ENCODE results near the gene KCNV2. TPM values are rescaled to one million over a fixed set of nuclear protein-coding genes. Genes with fewer than 3 reads are reported as not detected.
A peak's percentile ranks its signal among the peaks of the same experiment; 100 is the strongest.

KCNV2 gene
- total RNA-seq, 1 donor from 2014 or later: not detected

DNA sequence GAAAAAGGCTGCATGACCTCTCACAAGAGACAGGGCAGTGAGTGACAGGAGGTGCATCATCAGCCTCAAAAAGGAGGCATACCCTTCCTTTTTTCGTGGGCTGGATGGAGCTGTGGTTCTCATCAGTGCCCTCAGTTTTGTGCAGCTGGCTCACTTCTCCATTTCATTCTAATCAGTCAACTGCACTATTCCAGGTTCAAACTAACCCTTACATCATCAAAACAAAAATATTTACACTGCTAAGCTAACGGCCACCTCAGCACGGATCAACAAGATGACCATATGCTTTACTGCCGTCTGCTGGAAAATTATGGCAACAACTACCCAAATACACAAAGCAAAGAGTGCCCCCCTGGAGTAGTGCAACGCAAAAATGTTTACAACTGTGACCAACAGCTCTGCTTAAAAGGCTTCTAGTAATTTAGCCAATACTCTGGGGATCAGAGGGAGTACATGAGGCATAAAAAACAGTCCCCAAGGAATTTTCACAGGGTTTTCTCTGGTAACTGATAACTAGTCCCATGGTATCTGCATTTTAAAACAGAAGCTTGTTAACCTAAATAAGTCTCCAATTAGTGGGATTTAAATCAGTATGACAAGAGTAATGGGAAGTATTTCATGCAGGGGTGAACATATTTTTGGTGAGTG, 10.8 kb downstream of the KCNV2 start:
- Histone ChIP-seq H3K4me3 (ENCODE audit: insufficient read depth, low read depth, low read length) (no peak overlapping the region), H3K36me3 (ENCODE audit: insufficient read depth, low read length) (no peaks in the 10 kb centered on the region), H3K27ac (ENCODE audit: low read depth, low read length) (no peak overlapping the region), H3K4me1 (ENCODE audit: insufficient read depth, low read length) (peaks cover 11% of the 10 kb centered on the region), H4K20me1 (ENCODE audit: insufficient read depth, low read length) (no peaks in the 10 kb centered on the region), H2AFZ (ENCODE audit: low read depth, low read length) (no peak overlapping the region), H3K4me2 (ENCODE audit: low read length) (no peak overlapping the region), H3K9ac (ENCODE audit: low read length) (no peak overlapping the region), H3K79me2 (ENCODE audit: insufficient read depth, low read length) (no peaks in the 10 kb centered on the region), H3K27me3 (ENCODE audit: insufficient read depth, low read length) (no peaks in the 10 kb centered on the region), H3K9me3 (ENCODE audit: insufficient read depth, low read depth, low read length) (no peaks in the 10 kb centered on the region)
- FAIRE-seq: no peak
- no peak overlapping the region for H3K27ac Mint-ChIP-seq (ENCODE audit: unreplicated experiment)
- no peaks in the 10 kb centered on the region for H3K36me3 Mint-ChIP-seq (ENCODE audit: low read depth, unreplicated experiment)
- DNase-seq (ENCODE audit: low read depth): peak; percentile 46
- no peaks in the 10 kb centered on the region for H3K9me3 Mint-ChIP-seq (ENCODE audit: unreplicated experiment)
- no peaks in the 10 kb centered on the region for H3K27me3 Mint-ChIP-seq (ENCODE audit: low read depth, unreplicated experiment)
- TF ChIP-seq, protein P1, sequence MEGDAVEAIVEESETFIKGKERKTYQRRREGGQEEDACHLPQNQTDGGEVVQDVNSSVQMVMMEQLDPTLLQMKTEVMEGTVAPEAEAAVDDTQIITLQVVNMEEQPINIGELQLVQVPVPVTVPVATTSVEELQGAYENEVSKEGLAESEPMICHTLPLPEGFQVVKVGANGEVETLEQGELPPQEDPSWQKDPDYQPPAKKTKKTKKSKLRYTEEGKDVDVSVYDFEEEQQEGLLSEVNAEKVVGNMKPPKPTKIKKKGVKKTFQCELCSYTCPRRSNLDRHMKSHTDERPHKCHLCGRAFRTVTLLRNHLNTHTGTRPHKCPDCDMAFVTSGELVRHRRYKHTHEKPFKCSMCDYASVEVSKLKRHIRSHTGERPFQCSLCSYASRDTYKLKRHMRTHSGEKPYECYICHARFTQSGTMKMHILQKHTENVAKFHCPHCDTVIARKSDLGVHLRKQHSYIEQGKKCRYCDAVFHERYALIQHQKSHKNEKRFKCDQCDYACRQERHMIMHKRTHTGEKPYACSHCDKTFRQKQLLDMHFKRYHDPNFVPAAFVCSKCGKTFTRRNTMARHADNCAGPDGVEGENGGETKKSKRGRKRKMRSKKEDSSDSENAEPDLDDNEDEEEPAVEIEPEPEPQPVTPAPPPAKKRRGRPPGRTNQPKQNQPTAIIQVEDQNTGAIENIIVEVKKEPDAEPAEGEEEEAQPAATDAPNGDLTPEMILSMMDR (IDR thresholded peaks at IDR 0.05; ENCODE audit: insufficient read depth, low read depth, low read length): peak; percentile 79
- no peak for TF ChIP-seq EZH2 (IDR thresholded peaks at IDR 0.05; ENCODE audit: insufficient read depth, low read length)
- peaks cover 35% of the 10 kb centered on the region for H3K4me1 Mint-ChIP-seq (ENCODE audit: low read depth, unreplicated experiment)
- H3K4me3 Mint-ChIP-seq (ENCODE audit: unreplicated experiment): no peak overlapping the region

- DNase-seq (ENCODE audit: low read depth) (peak; percentile 32), FAIRE-seq (no peak)
- Histone ChIP-seq H3K4me1 (ENCODE audit: insufficient read depth, low read length) (peaks cover 11% of the 10 kb centered on the region), H3K36me3 (ENCODE audit: insufficient read depth, low read length) (no peaks in the 10 kb centered on the region), H3K79me2 (ENCODE audit: insufficient read depth, low read length) (no peaks in the 10 kb centered on the region), H4K20me1 (ENCODE audit: insufficient read depth, low read length) (no peaks in the 10 kb centered on the region), H3K4me2 (ENCODE audit: low read length) (no peak overlapping the region), H3K9me3 (ENCODE audit: insufficient read depth, low read depth, low read length) (no peaks in the 10 kb centered on the region), H3K27ac (ENCODE audit: low read depth, low read length) (no peak overlapping the region), H3K27me3 (ENCODE audit: insufficient read depth, low read length) (no peaks in the 10 kb centered on the region), H3K9ac (ENCODE audit: low read length) (no peak overlapping the region), H2AFZ (ENCODE audit: low read depth, low read length) (no peak overlapping the region), H3K4me3 (ENCODE audit: insufficient read depth, low read depth, low read length) (no peak overlapping the region)
- Mint-ChIP-seq H3K4me3 (ENCODE audit: unreplicated experiment) (no peak overlapping the region), H3K36me3 (ENCODE audit: low read depth, unreplicated experiment) (peaks cover 2% of the 10 kb centered on the region), H3K4me1 (ENCODE audit: low read depth, unreplicated experiment) (peaks cover 34% of the 10 kb centered on the region), H3K27me3 (ENCODE audit: low read depth, unreplicated experiment) (no peaks in the 10 kb centered on the region), H3K27ac (ENCODE audit: unreplicated experiment) (no peak overlapping the region), H3K9me3 (ENCODE audit: unreplicated experiment) (no peaks in the 10 kb centered on the region)
- TF ChIP-seq, protein P1 (IDR thresholded peaks at IDR 0.05; ENCODE audit: insufficient read depth, low read depth, low read length): no peak
- no peak for TF ChIP-seq EZH2 (IDR thresholded peaks at IDR 0.05; ENCODE audit: insufficient read depth, low read length)
Measured at GRCh38 chr9:2729003-2729402, 11.7 kb downstream of the KCNV2 start.

DNA sequence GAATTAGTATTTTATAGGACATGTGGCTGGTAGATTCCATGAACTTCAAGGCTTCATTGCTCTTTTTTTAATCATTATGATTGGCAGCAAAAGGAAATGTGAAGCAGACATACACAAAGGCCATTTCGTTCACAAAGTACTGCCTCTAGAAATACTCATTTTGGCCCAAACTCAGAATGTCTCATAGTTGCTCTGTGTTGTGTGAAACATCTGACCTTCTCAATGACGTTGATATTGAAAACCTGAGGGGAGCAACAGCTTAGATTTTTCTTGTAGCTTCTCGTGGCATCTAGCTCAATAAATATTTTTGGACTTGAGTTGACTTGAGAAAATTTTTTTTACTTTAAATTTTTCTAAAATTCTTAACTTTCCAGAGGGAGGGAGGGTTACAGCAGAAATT, 12.4 kb downstream of the KCNV2 start:
- H3K36me3 Mint-ChIP-seq (ENCODE audit: low read depth, unreplicated experiment): peaks cover 2% of the 10 kb centered on the region
- no peaks in the 10 kb centered on the region for H3K27me3 Mint-ChIP-seq (ENCODE audit: low read depth, unreplicated experiment)
- no peak overlapping the region for H3K4me3 Mint-ChIP-seq (ENCODE audit: unreplicated experiment)
- peaks cover 29% of the 10 kb centered on the region for H3K4me1 Mint-ChIP-seq (ENCODE audit: low read depth, unreplicated experiment)
- H3K27me3 ChIP-seq (ENCODE audit: insufficient read depth, low read length): no peaks in the 10 kb centered on the region
- no peak for FAIRE-seq
- H3K27ac Mint-ChIP-seq (ENCODE audit: unreplicated experiment): no peak overlapping the region
- no peak overlapping the region for H3K4me2 ChIP-seq (ENCODE audit: low read length)
- TF ChIP-seq EZH2 (IDR thresholded peaks at IDR 0.05; ENCODE audit: insufficient read depth, low read length): no peak
- TF ChIP-seq, protein P1 (IDR thresholded peaks at IDR 0.05; ENCODE audit: insufficient read depth, low read depth, low read length): no peak
- H3K9me3 ChIP-seq (ENCODE audit: insufficient read depth, low read depth, low read length): no peaks in the 10 kb centered on the region
- no peaks in the 10 kb centered on the region for H3K79me2 ChIP-seq (ENCODE audit: insufficient read depth, low read length)
- H3K9ac ChIP-seq (ENCODE audit: low read length): no peak overlapping the region
- no peak overlapping the region for H3K27ac ChIP-seq (ENCODE audit: low read depth, low read length)
- H3K4me1 ChIP-seq (ENCODE audit: insufficient read depth, low read length): peaks cover 11% of the 10 kb centered on the region
- H3K9me3 Mint-ChIP-seq (ENCODE audit: unreplicated experiment): no peaks in the 10 kb centered on the region
- no peaks in the 10 kb centered on the region for H3K36me3 ChIP-seq (ENCODE audit: insufficient read depth, low read length)
- no peaks in the 10 kb centered on the region for H4K20me1 ChIP-seq (ENCODE audit: insufficient read depth, low read length)
- H2AFZ ChIP-seq (ENCODE audit: low read depth, low read length): no peak overlapping the region
- DNase-seq (ENCODE audit: low read depth): no peak
- no peak overlapping the region for H3K4me3 ChIP-seq (ENCODE audit: insufficient read depth, low read depth, low read length)
